ENCODE measurements around the gene SNX20. TPM values are rescaled to one million over a fixed set of nuclear protein-coding genes. Genes with fewer than 3 reads are reported as not detected.

SNX20 gene
- total and polyA plus RNA-seq, 4 donors: 0.61 to 1.1 (median 0.67) TPM

DNA sequence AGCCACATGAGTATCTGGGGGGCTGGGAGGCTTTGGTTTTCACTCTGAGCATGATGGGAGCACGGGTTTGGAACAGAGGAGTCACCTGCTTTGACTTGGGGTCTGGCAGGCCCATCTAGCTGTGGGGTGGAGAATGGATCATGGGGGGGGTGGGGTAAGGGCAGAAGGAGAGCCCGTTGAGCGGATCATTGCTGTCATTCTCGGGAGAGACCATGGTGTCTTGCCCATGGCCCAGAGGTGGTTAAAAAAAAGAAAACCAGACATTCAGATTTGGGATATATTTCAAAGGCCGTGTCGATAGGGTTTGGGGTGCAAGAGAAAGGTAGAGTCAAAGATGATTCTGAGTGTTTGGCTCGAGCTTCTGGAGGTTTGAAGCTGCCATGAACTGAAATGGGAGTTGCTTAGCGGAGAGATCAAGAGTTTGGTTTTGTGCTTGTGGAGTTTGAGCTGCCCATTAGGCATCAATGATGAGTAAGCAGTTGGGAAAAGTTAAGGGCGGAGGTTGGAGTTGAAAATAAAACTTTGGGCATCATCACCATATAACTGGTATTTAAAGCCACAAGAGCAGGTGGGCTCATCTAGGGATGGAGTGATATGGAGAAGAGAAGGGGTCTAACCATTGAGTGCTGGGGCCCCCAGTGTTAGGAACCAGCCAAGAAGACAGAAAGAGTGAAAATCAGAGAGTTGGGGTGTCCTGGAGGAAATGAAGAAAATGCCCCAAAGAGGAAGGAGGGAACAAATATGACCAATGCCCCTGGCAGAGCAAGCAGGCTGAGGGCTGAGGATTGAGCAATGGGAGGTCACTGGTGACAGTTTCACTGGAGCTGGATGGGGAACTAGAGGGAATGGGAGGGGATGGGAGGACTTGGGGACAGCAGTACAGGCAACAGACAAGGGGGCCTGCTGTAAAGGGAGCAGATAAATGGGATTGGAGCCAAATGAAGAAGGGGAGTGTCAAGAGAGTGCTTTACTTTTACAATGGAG lies 14.2 kb upstream of the SNX20 start:
- WGBS (ENCODE audit: insufficient coverage): 97% methylated on average over 8 of the region's 9 CpGs
- DNase-seq (ENCODE audit: low read depth in 4 of 6, low spot score in 6 of 6): no peak
- H3K36me3 ChIP-seq (ENCODE audit: control insufficient read depth, insufficient read depth, low read length): peaks cover 3% of the 10 kb centered on the region
- H3K4me3 ChIP-seq (ENCODE audit: low read depth, low read length): no peak overlapping the region
- H3K27ac ChIP-seq (ENCODE audit: low read depth, low read length): no peak overlapping the region
- no peaks in the 10 kb centered on the region for H3K9me3 ChIP-seq (ENCODE audit: control insufficient read depth, insufficient read depth, low read length)
- H3K27me3 ChIP-seq (ENCODE audit: control insufficient read depth, insufficient read depth, low read length): peaks cover 12% of the 10 kb centered on the region
- peaks cover 41% of the 10 kb centered on the region for H3K4me1 ChIP-seq (ENCODE audit: control insufficient read depth, insufficient read depth, low read length)

GRCh38 chr16:50694206-50694605 lies 13.1 kb upstream of the SNX20 start:
- 100% methylated on average over 1 of the region's 2 CpGs for WGBS (ENCODE audit: insufficient coverage)
- Histone ChIP-seq H3K4me3 (ENCODE audit: low read depth, low read length) (no peak overlapping the region), H3K4me1 (ENCODE audit: control insufficient read depth, insufficient read depth, low read length) (peaks cover 41% of the 10 kb centered on the region), H3K9me3 (ENCODE audit: control insufficient read depth, insufficient read depth, low read length) (no peaks in the 10 kb centered on the region), H3K27me3 (ENCODE audit: control insufficient read depth, insufficient read depth, low read length) (peaks cover 12% of the 10 kb centered on the region), H3K27ac (ENCODE audit: low read depth, low read length) (no peak overlapping the region), H3K36me3 (ENCODE audit: control insufficient read depth, insufficient read depth, low read length) (no peaks in the 10 kb centered on the region)
- no peak for DNase-seq (ENCODE audit: low read depth in 4 of 6, low spot score in 6 of 6)

GRCh38 chr16:50692999-50693781 lies 12.1 kb upstream of the SNX20 start, which contains the start of gene NOD2:
TSS of gene NOD2 (plus strand) at chr16:50693606. CDS start at chr16:50699496, 5,890 bp downstream.
- Histone ChIP-seq H3K27me3 (ENCODE audit: control insufficient read depth, insufficient read depth, low read length) (peaks cover 12% of the 10 kb centered on the region), H3K36me3 (ENCODE audit: control insufficient read depth, insufficient read depth, low read length) (no peaks in the 10 kb centered on the region), H3K9me3 (ENCODE audit: control insufficient read depth, insufficient read depth, low read length) (no peaks in the 10 kb centered on the region), H3K4me1 (ENCODE audit: control insufficient read depth, insufficient read depth, low read length) (peaks cover 36% of the 10 kb centered on the region), H3K27ac (ENCODE audit: low read depth, low read length) (no peak within 1 kb of the TSS), H3K4me3 (ENCODE audit: low read depth, low read length) (peak within 1 kb of the TSS; percentile 18)
- WGBS (ENCODE audit: insufficient coverage): 18% methylated on average over 56 of the region's 56 CpGs
- peak in 1 of 6 donors; percentile 32 for DNase-seq (ENCODE audit: low read depth in 4 of 6, low spot score in 6 of 6)

DNA sequence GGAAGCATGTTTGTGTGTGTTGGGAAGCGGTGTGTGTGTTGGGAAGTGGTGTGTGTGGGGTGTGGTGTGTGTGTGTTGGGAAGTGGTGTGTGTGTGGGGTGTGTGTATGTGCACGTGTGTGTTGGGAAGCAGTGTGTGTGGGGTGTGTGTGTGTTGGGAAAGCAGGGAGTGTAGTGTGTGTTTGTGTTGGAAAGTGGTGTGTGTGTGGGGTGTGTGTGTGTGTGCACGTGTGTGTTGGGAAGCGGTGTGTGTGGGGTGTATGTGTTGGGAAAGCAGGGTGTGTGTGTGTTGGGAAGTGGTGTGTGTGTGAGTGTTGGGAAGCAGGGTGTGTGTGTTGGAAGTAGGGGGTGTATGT lies 11.5 kb upstream of the SNX20 start:
- 94% methylated on average over 4 of the region's 4 CpGs for WGBS (ENCODE audit: insufficient coverage)
- no peak overlapping the region for H3K27ac ChIP-seq (ENCODE audit: low read depth, low read length)
- H3K36me3 ChIP-seq (ENCODE audit: control insufficient read depth, insufficient read depth, low read length): no peaks in the 10 kb centered on the region
- H3K9me3 ChIP-seq (ENCODE audit: control insufficient read depth, insufficient read depth, low read length): no peaks in the 10 kb centered on the region
- no peak overlapping the region for H3K4me3 ChIP-seq (ENCODE audit: low read depth, low read length)
- peaks cover 12% of the 10 kb centered on the region for H3K27me3 ChIP-seq (ENCODE audit: control insufficient read depth, insufficient read depth, low read length)
- peak in 1 of 6 donors; percentile 17 for DNase-seq (ENCODE audit: low read depth in 4 of 6, low spot score in 6 of 6)
- H3K4me1 ChIP-seq (ENCODE audit: control insufficient read depth, insufficient read depth, low read length): peaks cover 30% of the 10 kb centered on the region

DNA sequence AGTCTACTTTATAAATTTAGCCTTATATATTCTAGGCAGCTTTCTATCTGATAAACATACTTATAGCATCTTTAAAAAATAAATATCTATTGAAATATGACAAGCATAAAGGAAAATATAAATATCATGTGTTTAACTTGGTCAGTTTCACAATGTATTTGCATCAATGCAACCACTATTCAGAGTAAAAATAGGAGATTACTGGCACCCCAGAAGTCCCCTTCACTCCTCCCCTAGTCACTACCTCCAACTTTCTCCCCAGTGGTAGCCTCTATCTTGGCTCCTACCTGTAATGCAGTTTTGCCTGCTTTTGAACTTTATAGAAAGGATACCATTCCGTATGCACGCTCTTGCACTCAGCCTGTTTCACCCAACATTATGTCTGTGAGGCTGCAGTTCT lies 9.1 kb upstream of the SNX20 start:
- no peak overlapping the region for H3K4me3 ChIP-seq (ENCODE audit: low read depth, low read length)
- H3K27ac ChIP-seq (ENCODE audit: low read depth, low read length): no peak overlapping the region
- H3K9me3 ChIP-seq (ENCODE audit: control insufficient read depth, insufficient read depth, low read length): no peaks in the 10 kb centered on the region
- no peaks in the 10 kb centered on the region for H3K36me3 ChIP-seq (ENCODE audit: control insufficient read depth, insufficient read depth, low read length)
- no peak for DNase-seq (ENCODE audit: low read depth in 4 of 6, low spot score in 6 of 6)
- no CpG with 5 or more reads among the region's 2 CpGs for WGBS (ENCODE audit: insufficient coverage)
- H3K27me3 ChIP-seq (ENCODE audit: control insufficient read depth, insufficient read depth, low read length): peaks cover 12% of the 10 kb centered on the region
- H3K4me1 ChIP-seq (ENCODE audit: control insufficient read depth, insufficient read depth, low read length): peaks cover 10% of the 10 kb centered on the region

DNA sequence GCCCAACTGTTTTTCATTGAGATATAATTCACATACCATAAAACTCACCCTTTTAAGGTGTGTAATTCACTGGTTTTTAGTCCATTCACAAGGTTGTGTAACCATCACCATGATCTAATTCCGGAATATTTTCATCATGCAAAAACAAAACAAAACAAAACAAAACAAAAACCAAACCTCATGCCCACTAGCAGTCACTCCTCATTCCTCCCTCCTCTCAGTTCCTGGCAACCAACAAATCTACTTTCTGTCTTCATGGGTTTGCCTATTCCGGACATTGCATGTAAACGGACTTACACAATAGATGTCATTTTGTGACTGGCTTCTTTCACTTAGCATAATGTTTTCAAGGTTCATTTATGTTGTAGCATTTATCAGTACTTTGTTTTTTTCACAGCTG lies 7.8 kb upstream of the SNX20 start:
- H3K27ac ChIP-seq (ENCODE audit: low read depth, low read length): no peak overlapping the region
- 100% methylated on average over 1 of the region's 3 CpGs for WGBS (ENCODE audit: insufficient coverage)
- DNase-seq (ENCODE audit: low read depth in 4 of 6, low spot score in 6 of 6): no peak
- no peaks in the 10 kb centered on the region for H3K36me3 ChIP-seq (ENCODE audit: control insufficient read depth, insufficient read depth, low read length)
- no peaks in the 10 kb centered on the region for H3K9me3 ChIP-seq (ENCODE audit: control insufficient read depth, insufficient read depth, low read length)
- H3K4me3 ChIP-seq (ENCODE audit: low read depth, low read length): no peak overlapping the region
- H3K27me3 ChIP-seq (ENCODE audit: control insufficient read depth, insufficient read depth, low read length): peaks cover 3% of the 10 kb centered on the region
- H3K4me1 ChIP-seq (ENCODE audit: control insufficient read depth, insufficient read depth, low read length): peaks cover 14% of the 10 kb centered on the region

- H3K4me3 ChIP-seq (ENCODE audit: low read depth, low read length): no peak overlapping the region
- H3K27ac ChIP-seq (ENCODE audit: low read depth, low read length): no peak overlapping the region
- peaks cover 8% of the 10 kb centered on the region for H3K4me1 ChIP-seq (ENCODE audit: control insufficient read depth, insufficient read depth, low read length)
- no peak for DNase-seq (ENCODE audit: low read depth in 4 of 6, low spot score in 6 of 6)
- H3K9me3 ChIP-seq (ENCODE audit: control insufficient read depth, insufficient read depth, low read length): no peaks in the 10 kb centered on the region
- no peaks in the 10 kb centered on the region for H3K27me3 ChIP-seq (ENCODE audit: control insufficient read depth, insufficient read depth, low read length)
- no peaks in the 10 kb centered on the region for H3K36me3 ChIP-seq (ENCODE audit: control insufficient read depth, insufficient read depth, low read length)
- 58% methylated on average over 11 of the region's 12 CpGs for WGBS (ENCODE audit: insufficient coverage)
Measured at GRCh38 chr16:50688083-50688482, 7.0 kb upstream of the SNX20 start.

DNA sequence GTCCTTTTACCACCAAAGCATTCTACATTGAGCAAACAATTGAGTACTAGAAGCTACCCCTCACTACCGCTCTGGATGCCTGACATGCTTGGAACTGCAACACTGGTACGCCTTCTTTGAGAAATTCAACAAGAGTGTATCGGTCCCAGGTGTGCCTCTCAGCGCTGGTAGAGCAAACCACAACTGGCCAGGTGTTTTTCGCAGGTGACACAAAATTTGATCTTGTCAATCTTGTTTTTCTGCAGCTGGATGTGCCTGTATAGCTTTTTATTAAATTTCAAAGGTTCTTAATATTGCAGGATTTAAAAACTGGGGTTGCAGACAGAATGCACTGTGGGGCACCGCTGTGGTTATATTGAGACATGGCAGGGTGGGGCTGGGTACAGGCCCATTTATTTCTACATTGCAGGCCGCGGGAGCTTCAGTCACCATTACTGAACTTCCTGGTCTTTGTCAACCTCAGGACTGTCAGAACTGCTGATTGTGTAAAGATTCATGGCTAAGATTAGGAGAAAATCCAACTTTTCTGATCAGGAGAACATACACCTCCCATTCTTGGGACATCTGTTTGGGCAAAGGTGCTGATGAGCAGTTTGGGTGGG lies 4.5 kb upstream of the SNX20 start:
- Histone ChIP-seq H3K4me3 (ENCODE audit: low read depth, low read length) (no peak overlapping the region), H3K27me3 (ENCODE audit: control insufficient read depth, insufficient read depth, low read length) (no peaks in the 10 kb centered on the region), H3K36me3 (ENCODE audit: control insufficient read depth, insufficient read depth, low read length) (no peaks in the 10 kb centered on the region), H3K4me1 (ENCODE audit: control insufficient read depth, insufficient read depth, low read length) (peaks cover 4% of the 10 kb centered on the region), H3K9me3 (ENCODE audit: control insufficient read depth, insufficient read depth, low read length) (no peaks in the 10 kb centered on the region), H3K27ac (ENCODE audit: low read depth, low read length) (no peak overlapping the region)
- WGBS (ENCODE audit: insufficient coverage): 93% methylated on average over 8 of the region's 8 CpGs
- no peak for DNase-seq (ENCODE audit: low read depth in 4 of 6, low spot score in 6 of 6)

DNA sequence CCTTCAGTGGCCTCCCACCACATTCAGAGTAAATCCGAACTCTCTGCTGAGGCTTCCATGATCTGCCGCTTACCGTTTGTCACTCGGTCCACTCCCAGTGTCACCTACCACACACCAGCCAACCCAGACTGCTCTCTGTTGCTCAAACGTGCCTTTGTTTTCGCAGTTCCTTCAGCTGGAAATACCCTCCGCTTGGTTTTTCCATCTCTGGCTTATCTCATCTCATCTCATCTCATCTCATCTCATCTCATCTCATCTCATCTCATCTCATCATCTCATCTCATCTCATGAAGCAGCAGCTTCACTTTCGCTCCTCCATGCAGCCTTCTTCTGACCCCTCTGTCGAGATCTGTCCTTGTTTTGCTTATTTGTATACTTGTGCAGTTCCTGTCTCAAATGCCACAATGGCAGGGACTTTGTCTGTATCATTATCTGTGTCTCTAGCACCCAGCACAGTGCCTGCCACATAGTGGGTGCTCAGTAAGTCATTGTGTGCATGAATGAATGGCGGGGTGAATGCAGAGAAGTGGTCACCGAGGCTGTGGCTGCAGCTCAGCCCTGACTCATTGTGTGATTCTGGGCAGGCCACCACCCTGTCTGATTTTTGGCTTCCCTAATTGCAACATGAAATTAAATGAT lies 3.8 kb upstream of the SNX20 start:
- 86% methylated on average over 10 of the region's 11 CpGs for WGBS (ENCODE audit: insufficient coverage)
- H3K27ac ChIP-seq (ENCODE audit: low read depth, low read length): no peak overlapping the region
- H3K36me3 ChIP-seq (ENCODE audit: control insufficient read depth, insufficient read depth, low read length): no peaks in the 10 kb centered on the region
- no peaks in the 10 kb centered on the region for H3K9me3 ChIP-seq (ENCODE audit: control insufficient read depth, insufficient read depth, low read length)
- H3K4me1 ChIP-seq (ENCODE audit: control insufficient read depth, insufficient read depth, low read length): peaks cover 4% of the 10 kb centered on the region
- no peak overlapping the region for H3K4me3 ChIP-seq (ENCODE audit: low read depth, low read length)
- H3K27me3 ChIP-seq (ENCODE audit: control insufficient read depth, insufficient read depth, low read length): no peaks in the 10 kb centered on the region
- no peak for DNase-seq (ENCODE audit: low read depth in 4 of 6, low spot score in 6 of 6)

Data from spinal cord (tissue), 10 donors.